Measurements from ENCODE around the gene HTR2C. TPM values are rescaled to one million over a fixed set of nuclear protein-coding genes. Genes with fewer than 3 reads are reported as not detected.
"Not testable (repeated sequence)": the region's sequence is repeated elsewhere in the genome, so short reads cannot be mapped to it uniquely, and the experiment has no call there.

HTR2C gene
- polyA plus RNA-seq, 2 of the 4 experiments (the other 2 are of a cell fraction) = not detected

DNA sequence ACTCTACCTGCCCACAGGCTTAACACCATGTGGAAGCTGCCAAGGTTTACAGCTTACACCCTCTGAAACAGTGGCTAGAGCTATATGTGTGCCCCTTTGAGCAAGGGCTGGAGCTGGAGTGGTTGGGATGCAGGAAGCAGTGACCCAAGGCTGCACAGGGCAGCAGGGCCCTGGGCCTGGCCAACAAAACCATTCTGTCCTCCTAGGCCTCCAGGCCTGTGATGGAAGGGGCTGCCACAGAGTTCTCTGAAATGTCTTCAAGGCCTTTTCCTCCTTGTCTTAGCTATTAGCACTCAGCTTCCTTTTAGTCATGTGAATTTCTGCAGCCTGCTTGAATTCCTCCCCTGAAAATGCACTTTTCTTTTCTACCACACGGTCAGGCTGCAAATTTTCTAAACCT lies 348.7 kb downstream of the HTR2C start:
- 0% methylated on average over 1 of the region's 1 CpG for WGBS (ENCODE audit: missing lambda C conversion rate)
- DNase-seq (ENCODE audit: low read depth in 1 of 2, low spot score in 1 of 2) (no peak), FAIRE-seq (no peak), ATAC-seq (no peak)
- TF ChIP-seq ZFP36 (IDR thresholded peaks at IDR 0.05; ENCODE audit: borderline replicate concordance, partially characterized antibody) (peak; percentile 73), JUN (IDR thresholded peaks at IDR 0.05) (no peak)
- Histone ChIP-seq H3K4me3 (no peak overlapping the region), H3K27ac (no peak overlapping the region), H3K9me3 (no peaks in the 10 kb centered on the region), H3K4me2 (no peak overlapping the region), H3K4me1 (no peaks in the 10 kb centered on the region)
- ChIA-PET CTCF (no interaction called here), POLR2A (no interaction called here)

DNA sequence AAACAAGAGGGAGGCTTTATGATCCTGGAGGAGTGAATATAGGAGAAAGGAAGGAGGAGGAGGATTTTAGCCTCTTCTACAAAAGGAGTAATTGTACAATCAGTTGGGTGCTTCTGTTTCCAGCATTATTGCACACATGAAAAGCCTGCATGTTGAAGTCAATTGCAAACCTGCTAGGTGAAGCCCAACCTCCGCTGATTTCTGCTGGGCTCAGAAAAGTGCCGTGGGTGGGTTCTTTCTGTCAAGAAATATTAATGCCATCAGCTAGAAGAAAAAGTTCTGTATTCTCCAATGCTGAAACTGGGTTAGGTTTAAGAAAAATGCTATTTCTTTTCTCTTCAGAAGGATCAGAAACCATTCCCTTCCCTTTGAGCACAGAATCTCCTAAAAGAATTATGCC lies 349.4 kb downstream of the HTR2C start:
- WGBS (ENCODE audit: missing lambda C conversion rate) = 3% methylated on average over 2 of the region's 2 CpGs
- H3K27ac ChIP-seq; DNase-seq (ENCODE audit: low read depth in 1 of 2, low spot score in 1 of 2); POLR2A ChIA-PET; H3K4me2 ChIP-seq; H3K4me1 ChIP-seq; H3K4me3 ChIP-seq; H3K9me3 ChIP-seq; ATAC-seq; CTCF ChIA-PET: not testable (repeated sequence)
- peak; percentile 98 for FAIRE-seq

DNA sequence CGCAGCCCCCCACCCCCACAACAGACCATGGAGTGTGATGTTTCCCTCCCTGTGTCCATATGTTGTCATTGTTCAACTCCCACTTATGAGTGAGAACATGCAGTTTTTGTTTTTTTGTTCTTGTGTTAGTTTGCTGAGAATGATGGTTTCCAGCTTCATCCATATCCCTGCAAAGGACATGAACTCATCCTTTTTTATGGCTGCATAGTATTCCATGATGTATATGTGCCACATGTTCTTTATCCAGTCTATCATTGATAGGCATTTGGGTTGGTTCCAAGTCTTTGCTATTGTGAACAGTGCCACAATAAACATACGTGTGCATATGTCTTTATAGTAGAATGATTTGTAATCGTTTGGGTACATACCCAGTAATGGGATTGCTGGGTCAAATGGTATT lies 353.2 kb downstream of the HTR2C start:
- H3K4me2 ChIP-seq; H3K9me3 ChIP-seq; CTCF ChIA-PET; H3K4me1 ChIP-seq; ATAC-seq; H3K27ac ChIP-seq; POLR2A ChIA-PET; DNase-seq (ENCODE audit: low read depth in 1 of 2, low spot score in 1 of 2); H3K4me3 ChIP-seq; FAIRE-seq: not testable (repeated sequence)
- WGBS (ENCODE audit: missing lambda C conversion rate) = 6% methylated on average over 3 of the region's 3 CpGs

GRCh38 chrX:114952696-114953095 lies 368.8 kb downstream of the HTR2C start:
- FAIRE-seq (no peak), ATAC-seq (no peak), DNase-seq (ENCODE audit: low read depth in 1 of 2, low spot score in 1 of 2) (no peak)
- no peaks in the 10 kb centered on the region for H3K9me3 ChIP-seq
- H3K4me3 ChIP-seq = no peak overlapping the region
- no peak overlapping the region for H3K27ac ChIP-seq
- 0% methylated on average over 2 of the region's 2 CpGs for WGBS (ENCODE audit: missing lambda C conversion rate)
- POLR2A ChIA-PET = no interaction called here
- no peak for TF ChIP-seq NR3C1 (IDR thresholded peaks at IDR 0.05)
- H3K4me2 ChIP-seq = no peak overlapping the region
- CTCF ChIA-PET = no interaction called here
- no peaks in the 10 kb centered on the region for H3K4me1 ChIP-seq

Small RNA genes lying within 50 kb of the gene (small RNA-seq; reads per million reads assigned to genes)
- gene AL355812.1 (0 reads per million in 6 experiments), gene MIR1264 (0 reads per million in 6 experiments), gene MIR1298 (0 reads per million in 6 experiments), gene MIR1911 (0 reads per million in 6 experiments), gene MIR1912 (0 reads per million in 6 experiments), gene MIR448 (0 reads per million in 6 experiments), gene MIR764 (0 reads per million in 6 experiments), gene SNORA35 (0 reads per million in 6 experiments)

All from A549 (cell line).